Natural killer cell (primary cell): Measurements from ENCODE around the gene PIERCE2. TPM values are rescaled to one million over a fixed set of nuclear protein-coding genes. Genes with fewer than 3 reads are reported as not detected.
"Not testable (repeated sequence)": the region's sequence is repeated elsewhere in the genome, so short reads cannot be mapped to it uniquely, and the experiment has no call there.

Source experiments
- ATAC-seq, 3 donors: fragments of 150-1000 bp in 2 of 3; fragments of 200-7000 bp in 1 of 3; cut with Tn5 transposase; 1 replicate in 1 of 3; 2 replicates in 2 of 3; pipeline ENCODE4 v1.10.0; 2021; ENCODE audit warnings: mild to moderate bottlenecking in 2 of 3, moderate library complexity in 2 of 3
- DNase-seq, 2 donors: peaks; one replicate each; pipeline versions ENCODE4 v3.0.0 to v3.0.0-alpha.2; 2013 to 2021; ENCODE audit warnings: mixed read lengths in 1 of 2
- H3K27ac ChIP-seq: one replicate; pipeline ENCODE4 v1.5.1; 2013; ENCODE audit warnings: mild to moderate bottlenecking, low read length
- H3K27me3 ChIP-seq: one replicate; pipeline ENCODE4 v1.6.1; 2013; ENCODE audit warnings: low read length; ENCODE audit not compliant: control insufficient read depth, insufficient read depth
- H3K36me3 ChIP-seq: one replicate; pipeline ENCODE4 v1.6.1; 2013; ENCODE audit warnings: low read length; ENCODE audit not compliant: control insufficient read depth, insufficient read depth
- H3K4me1 ChIP-seq: one replicate; pipeline ENCODE4 v1.6.1; 2013; ENCODE audit warnings: low read length; ENCODE audit not compliant: control insufficient read depth, insufficient read depth
- H3K4me3 ChIP-seq: one replicate; pipeline ENCODE4 v1.5.1; 2013; ENCODE audit warnings: low read length
- H3K9me3 ChIP-seq: one replicate; pipeline ENCODE4 v1.6.1; 2013; ENCODE audit warnings: low read length; ENCODE audit not compliant: control insufficient read depth, insufficient read depth
- H3K27ac Mint-ChIP-seq, 2 donors: one replicate each; pipeline ENCODE4 v1.8.0; 2022; ENCODE audit warnings: mild to moderate bottlenecking in 2 of 2, mixed read lengths in 2 of 2, moderate library complexity in 1 of 2
- H3K27me3 Mint-ChIP-seq, 2 donors: one replicate each; pipeline ENCODE4 v1.8.0; 2022; ENCODE audit warnings: low read depth in 2 of 2, mixed read lengths in 2 of 2
- H3K36me3 Mint-ChIP-seq: one replicate; pipeline ENCODE4 v1.8.0; 2022; ENCODE audit warnings: mixed read lengths
- H3K4me1 Mint-ChIP-seq, 2 donors: one replicate each; pipeline ENCODE4 v1.8.0; 2022; ENCODE audit warnings: mixed read lengths in 2 of 2
- H3K4me3 Mint-ChIP-seq: one replicate; pipeline ENCODE4 v1.8.0; 2022; ENCODE audit warnings: mild to moderate bottlenecking, moderate library complexity, mixed read lengths
- H3K9me3 Mint-ChIP-seq, 2 donors: one replicate each; pipeline ENCODE4 v1.8.0; 2022; ENCODE audit warnings: mixed read lengths in 2 of 2
- CTCF ChIP-seq: fragments of 200-600 bp; IDR thresholded peaks from one replicate; pipeline ENCODE4 v1.8.0; 2022; ENCODE audit warnings: antibody characterized with exemption
- WGBS: methylation state at CpG from one replicate; pipeline ENCODE4 v1.1.7; 2013; ENCODE audit warnings: missing lambda C conversion rate; ENCODE audit not compliant: insufficient coverage; 5-methylcytosine and 5-hydroxymethylcytosine counted together
- intact Hi-C: fragments of 100-400 bp; cut with micrococcal nuclease; formaldehyde crosslinking; loops from one replicate; pipeline ENCODE4 v1.14.2; 2022
- total RNA-seq, 4 donors: library from RNA; stranded (reverse); fragments of 120-200 nt in 1 of 4; gene quantifications; one replicate each; pipeline versions ENCODE4 v1.2.3 to v1.2.4, GENCODE V29; 2013 to 2022

PIERCE2 gene
- total RNA-seq, 3 donors from 2014 or later (not counting 1 experiment from before 2014, with no cell fraction given), result 0.47 to 0.53 TPM; not detected in 1

GRCh38 chr15:55394694-55395093 is 13.6 kb upstream of the PIERCE2 start:
- no peak for DNase-seq
- H3K36me3 ChIP-seq, result no peaks in the 10 kb centered on the region
- H3K27me3 ChIP-seq, result no peaks in the 10 kb centered on the region
- no peaks in the 10 kb centered on the region for H3K9me3 ChIP-seq
- no peaks in the 10 kb centered on the region for H3K4me1 ChIP-seq
- no peaks in the 10 kb centered on the region for H3K9me3 Mint-ChIP-seq
- H3K4me3 Mint-ChIP-seq, result no peak overlapping the region
- H3K4me1 Mint-ChIP-seq, result peaks cover 32 to 34% of the 10 kb centered on the region in 2 donors
- ATAC-seq, result peak in 1 of 3 donors; percentile 44
- H3K36me3 Mint-ChIP-seq, result no peaks in the 10 kb centered on the region
- no peak overlapping the region for H3K27ac ChIP-seq
- no peak overlapping the region for H3K27ac Mint-ChIP-seq
- intact Hi-C loops, result no loop called here
- H3K27me3 Mint-ChIP-seq, result no peaks in the 10 kb centered on the region
- TF ChIP-seq CTCF, result no peak
- no peak overlapping the region for H3K4me3 ChIP-seq
- WGBS, result 88% methylated on average over 1 of the region's 1 CpG

GRCh38 chr15:55398243-55398642 is 10.1 kb upstream of the PIERCE2 start:
- intact Hi-C loops, result no loop called here
- Histone ChIP-seq H3K27ac (no peak overlapping the region), H3K36me3 (no peaks in the 10 kb centered on the region), H3K9me3 (no peaks in the 10 kb centered on the region), H3K4me1 (peaks cover 4% of the 10 kb centered on the region), H3K27me3 (no peaks in the 10 kb centered on the region), H3K4me3 (no peak overlapping the region)
- Mint-ChIP-seq H3K4me3 (no peak overlapping the region), H3K9me3 (no peaks in the 10 kb centered on the region), H3K27me3 (no peaks in the 10 kb centered on the region), H3K4me1 (peaks cover 51 to 58% of the 10 kb centered on the region in 2 donors), H3K36me3 (no peaks in the 10 kb centered on the region), H3K27ac (no peak overlapping the region)
- no peak for ATAC-seq
- 95% methylated on average over 5 of the region's 5 CpGs for WGBS
- TF ChIP-seq CTCF, result no peak
- DNase-seq, result no peak

DNA sequence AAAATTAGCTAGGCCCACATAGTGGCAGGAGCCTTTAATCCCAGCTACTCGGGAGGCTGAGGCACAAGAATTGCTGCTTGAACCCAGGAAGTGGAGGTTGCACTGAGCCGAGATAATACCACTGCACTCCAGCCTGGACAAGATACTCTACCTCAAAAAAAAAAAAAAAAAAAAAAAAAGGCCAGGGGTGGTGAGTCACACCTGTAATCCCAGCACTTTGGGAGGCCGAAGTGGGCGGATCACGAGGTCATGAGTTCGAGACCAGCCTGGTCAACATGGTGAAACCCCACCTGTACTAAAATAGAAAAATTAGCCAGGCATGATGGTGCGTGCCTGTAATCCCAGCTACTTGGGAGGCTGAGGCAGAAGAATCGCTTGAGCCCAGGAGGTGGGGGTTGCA is 8.2 kb upstream of the PIERCE2 start:
- H3K27ac Mint-ChIP-seq, H3K27me3 ChIP-seq, H3K4me3 Mint-ChIP-seq, H3K27me3 Mint-ChIP-seq, H3K9me3 ChIP-seq, H3K9me3 Mint-ChIP-seq, DNase-seq, ATAC-seq, H3K27ac ChIP-seq, H3K36me3 Mint-ChIP-seq, H3K4me3 ChIP-seq, H3K36me3 ChIP-seq, H3K4me1 ChIP-seq: not testable (repeated sequence)
- intact Hi-C loops, result loop anchor here (10.0 kb wide), 1 partner anchor 115 kb away; the partner anchor contains the start of gene RAB27A
- 97% methylated on average over 8 of the region's 8 CpGs for WGBS
- peaks cover 55 to 57% of the 10 kb centered on the region in 2 donors for H3K4me1 Mint-ChIP-seq

- Mint-ChIP-seq H3K27ac (peak overlapping the region; percentile 78 to 88), H3K4me3 (no peak overlapping the region), H3K27me3 (no peaks in the 10 kb centered on the region), H3K36me3 (no peaks in the 10 kb centered on the region), H3K9me3 (no peaks in the 10 kb centered on the region), H3K4me1 (peaks cover 40 to 50% of the 10 kb centered on the region in 2 donors)
- intact Hi-C loops, result loop anchor here (10.0 kb wide), 1 partner anchor 117 kb away; the partner anchor contains the start of gene RAB27A
- WGBS, result 100% methylated on average over 1 of the region's 1 CpG
- Histone ChIP-seq H3K27me3 (no peaks in the 10 kb centered on the region), H3K4me3 (no peak overlapping the region), H3K27ac (no peak overlapping the region), H3K4me1 (peaks cover 12% of the 10 kb centered on the region), H3K36me3 (no peaks in the 10 kb centered on the region), H3K9me3 (no peaks in the 10 kb centered on the region)
- TF ChIP-seq CTCF, result no peak
- DNase-seq, result no peak
- no peak for ATAC-seq
Observed at GRCh38 chr15:55401786-55402246, 6.5 kb upstream of the PIERCE2 start.
